Heart right ventricle (tissue), 16 donors: ENCODE measurements around the gene LTO1. TPM values are rescaled to one million over a fixed set of nuclear protein-coding genes. Genes with fewer than 3 reads are reported as not detected.

Experiments used
- ATAC-seq, 8 donors: fragments of 200-7000 bp; cut with Tn5 transposase; one replicate each; pipeline ENCODE4 v1.9.1; 2020; ENCODE audit warnings: mild to moderate bottlenecking in 8 of 8, moderate library complexity in 8 of 8, moderate number of reproducible peaks in 1 of 8
- DNase-seq, 2 donors: peaks; one replicate each; pipeline ENCODE4 v3.0.0-alpha.2; 2020
- H3K27ac ChIP-seq, 10 donors: fragments of 200-600 bp; sonication (generic) in 2 of 10; one replicate each; pipeline versions ENCODE4 v1.5.0 to v1.8.0; 2020 to 2022; ENCODE audit warnings: mild to moderate bottlenecking in 3 of 10
- H3K27me3 ChIP-seq, 7 donors: fragments of 200-600 bp; one replicate each; pipeline ENCODE4 v1.8.0; 2021 to 2022; ENCODE audit warnings: mild to moderate bottlenecking in 2 of 7
- H3K36me3 ChIP-seq, 9 donors: fragments of 200-600 bp; sonication (generic) in 1 of 9; one replicate each; pipeline versions ENCODE4 v1.5.0 to v1.8.0; 2020 to 2022; ENCODE audit warnings: mild to moderate bottlenecking in 2 of 9
- H3K4me1 ChIP-seq, 9 donors: fragments of 200-600 bp; sonication (generic) in 1 of 9; one replicate each; pipeline versions ENCODE4 v1.5.0 to v1.8.0; 2020 to 2022; ENCODE audit warnings: mild to moderate bottlenecking in 4 of 9
- H3K4me3 ChIP-seq, 10 donors: fragments of 200-600 bp; sonication (generic) in 2 of 10; one replicate each; pipeline versions ENCODE4 v1.5.0 to v1.8.0; 2020 to 2022; ENCODE audit warnings: mild to moderate bottlenecking in 7 of 10, moderate library complexity in 2 of 10
- H3K9me3 ChIP-seq, 11 donors: fragments of 200-600 bp in 10 of 11; sonication (generic) in 2 of 11; one replicate each; pipeline versions ENCODE4 v1.5.0 to v1.8.0; 2013 to 2022; ENCODE audit warnings: mild to moderate bottlenecking in 2 of 11, control low read depth in 1 of 11, moderate library complexity in 1 of 11
- CTCF ChIP-seq, 9 donors: fragments of 200-600 bp; sonication (generic) in 2 of 9; IDR thresholded peaks; one replicate each; pipeline versions ENCODE4 v1.5.0 to v1.8.0; 2021 to 2022; ENCODE audit warnings: antibody characterized with exemption in 9 of 9, mild to moderate bottlenecking in 5 of 9, moderate library complexity in 1 of 9
- WGBS, 2 donors: extraction: QIAGEN DNeasy Blood & Tissue Kit; methylation state at CpG; one replicate each; pipeline ENCODE4 v1.1.7; 2013; ENCODE audit warnings: inconsistent platforms in 1 of 2; 5-methylcytosine and 5-hydroxymethylcytosine counted together
- intact Hi-C, 10 donors: fragments of 100-400 bp; cut with DNase I; formaldehyde crosslinking; loops; one replicate each; pipeline versions ENCODE4 v1.11.1 to v1.14.2; 2022
- polyA plus RNA-seq, 2 donors: library from polyadenylated mRNA; stranded (reverse); fragments of 200-250 nt; gene quantifications; one replicate each; pipeline ENCODE4 v1.2.3, GENCODE V29; 2013
- total RNA-seq, 10 donors: library from RNA; stranded (reverse); fragmentation: NEBNext Ultra II Directional in 3 of 10; extraction: Animal tissue kit (Norgen Biotek cat#: 25700) in 3 of 10; gene quantifications; one replicate each; pipeline versions ENCODE4 v1.2.1 to v1.2.4, GENCODE V29; 2021 to 2023
- donor health status: Arrhythmogenic right ventricular cardiomyopathy.
- donor health status: ischemic (EF 13 %, LVEDD 7.1; RV severe dilation, severe dysfunction).
- donor health status: healthy with polysubstance abuse.
- donor health status: DM: no; HTN: yes; CAD: no.
- donor health status: DM: no; HTN: no; CAD: no.
- donor health status: ischemic (EF 25% LVEDD 6.9; RV normal size, moderate dysfunction).
- donor health status: ischemic (EF 25% LVEDD 5.7; RV mildly dilated, moderate dysfunction).
- donor health status: healthy.
- donor health status: DM: yes; HTN: yes; CAD: no.
- donor health status: Ischemic cardiomyopathy.
- donor health status: ischemic (EF 35%, LVEDD 5.7; RV mildly dilated, moderate dysfunction).
- donor health status: nonischemic (EF 11% LVEDD 7.7; RV severe dilation, severe dysfunction).
- donor health status: DM: yes; HTN: yes; CAD: no.
- donor health status: PGD.
- donor health status: ischemic (EF 29% LVEDD 5.4; RV normal size, mild dysfunction).
- donor health status: nonischemic (EF 23%, LVEDD 6.1; RV moderate dilation, normal function).

LTO1 gene
- total and polyA plus RNA-seq, 12 donors: 7.0 to 22.6 (median 8.2) TPM

- H3K4me1 ChIP-seq: peaks cover 0 to 37% (median 23%) of the 10 kb centered on the region in 9 donors
- TF ChIP-seq CTCF (IDR thresholded peaks at IDR 0.05): no peak
- WGBS, 2 donors: 97 to 100% methylated on average over 4 of the region's 4 CpGs
Observed at GRCh38 chr11:69632900-69633299, 42.3 kb downstream of the LTO1 start.

GRCh38 chr11:69630424-69630823 is 44.7 kb downstream of the LTO1 start:
- Histone ChIP-seq H3K9me3 (peaks cover 0 to 8% (median 0%) of the 10 kb centered on the region in 11 donors), H3K36me3 (no peaks in the 10 kb centered on the region), H3K27me3 (peaks cover 0 to 9% (median 0%) of the 10 kb centered on the region in 7 donors), H3K4me1 (peaks cover 0 to 13% (median 0%) of the 10 kb centered on the region in 9 donors), H3K27ac (no peak overlapping the region), H3K4me3 (no peak overlapping the region)
- 94 to 97% methylated on average over 8 of the region's 8 CpGs for WGBS, 2 donors
- ATAC-seq (no peak), DNase-seq (no peak)
- TF ChIP-seq CTCF (IDR thresholded peaks at IDR 0.05): no peak
- intact Hi-C loops: loop anchor here in 2 of 10 donors (10.0 kb wide), 2 partner anchors 136 to 186 kb away; no protein-coding TSS in a partner anchor

More at GRCh38 chr11:69632900-69633299, 42.3 kb downstream of the LTO1 start:
- intact Hi-C loops: loop anchor here in 2 of 10 donors (10.0 kb wide), 2 partner anchors 138 to 188 kb away; no protein-coding TSS in a partner anchor
- Histone ChIP-seq H3K27ac (no peak overlapping the region), H3K36me3 (no peaks in the 10 kb centered on the region), H3K27me3 (peaks cover 0 to 34% (median 10%) of the 10 kb centered on the region in 7 donors), H3K4me3 (no peak overlapping the region), H3K9me3 (peaks cover 0 to 8% (median 0%) of the 10 kb centered on the region in 11 donors)
- ATAC-seq: no peak
- DNase-seq: no peak

GRCh38 chr11:69630017-69630416 is 45.1 kb downstream of the LTO1 start:
- no peak for TF ChIP-seq CTCF (IDR thresholded peaks at IDR 0.05)
- DNase-seq (no peak), ATAC-seq (no peak)
- Histone ChIP-seq H3K9me3 (peaks cover 0 to 8% (median 0%) of the 10 kb centered on the region in 11 donors), H3K27ac (no peak overlapping the region), H3K27me3 (peaks cover 0 to 6% (median 0%) of the 10 kb centered on the region in 7 donors), H3K4me1 (peaks cover 0 to 10% (median 0%) of the 10 kb centered on the region in 9 donors), H3K4me3 (no peak overlapping the region), H3K36me3 (no peaks in the 10 kb centered on the region)
- intact Hi-C loops: loop anchor here in 2 of 10 donors (10.0 kb wide), 2 partner anchors 135 to 185 kb away; no protein-coding TSS in a partner anchor
- WGBS, 2 donors: 97 to 100% methylated on average over 2 of the region's 2 CpGs

- Histone ChIP-seq H3K27ac (no peak overlapping the region), H3K27me3 (peaks cover 0 to 3% (median 0%) of the 10 kb centered on the region in 7 donors), H3K4me3 (no peak overlapping the region), H3K4me1 (no peaks in the 10 kb centered on the region), H3K9me3 (peaks cover 0 to 8% (median 0%) of the 10 kb centered on the region in 11 donors), H3K36me3 (no peaks in the 10 kb centered on the region)
- no peak for TF ChIP-seq CTCF (IDR thresholded peaks at IDR 0.05)
- ATAC-seq (no peak), DNase-seq (no peak)
- intact Hi-C loops: no loop called here
- WGBS, 2 donors: 80 to 85% methylated on average over 14 of the region's 14 CpGs
Observed at GRCh38 chr11:69627551-69627950, 47.6 kb downstream of the LTO1 start.
